PC-9 (cell line): ENCODE data around the gene RAE1.

ENCODE experiments used
- EZH2 ChIP-seq: fragments of 200-600 bp; sonication (generic); IDR thresholded peaks from 2 replicates; pipeline ENCODE4 v1.8.0; 2017; ENCODE audit warnings: antibody characterized with exemption, low read depth
- TF ChIP-seq, protein P1 (sequence below): fragments of 200-600 bp; sonication (generic); conservative IDR thresholded peaks from 2 replicates; pipeline ENCODE4 v1.6.1; 2017; ENCODE audit warnings: mixed run types, antibody characterized with exemption, mild to moderate bottlenecking, moderate library complexity

- TF ChIP-seq, protein P1, sequence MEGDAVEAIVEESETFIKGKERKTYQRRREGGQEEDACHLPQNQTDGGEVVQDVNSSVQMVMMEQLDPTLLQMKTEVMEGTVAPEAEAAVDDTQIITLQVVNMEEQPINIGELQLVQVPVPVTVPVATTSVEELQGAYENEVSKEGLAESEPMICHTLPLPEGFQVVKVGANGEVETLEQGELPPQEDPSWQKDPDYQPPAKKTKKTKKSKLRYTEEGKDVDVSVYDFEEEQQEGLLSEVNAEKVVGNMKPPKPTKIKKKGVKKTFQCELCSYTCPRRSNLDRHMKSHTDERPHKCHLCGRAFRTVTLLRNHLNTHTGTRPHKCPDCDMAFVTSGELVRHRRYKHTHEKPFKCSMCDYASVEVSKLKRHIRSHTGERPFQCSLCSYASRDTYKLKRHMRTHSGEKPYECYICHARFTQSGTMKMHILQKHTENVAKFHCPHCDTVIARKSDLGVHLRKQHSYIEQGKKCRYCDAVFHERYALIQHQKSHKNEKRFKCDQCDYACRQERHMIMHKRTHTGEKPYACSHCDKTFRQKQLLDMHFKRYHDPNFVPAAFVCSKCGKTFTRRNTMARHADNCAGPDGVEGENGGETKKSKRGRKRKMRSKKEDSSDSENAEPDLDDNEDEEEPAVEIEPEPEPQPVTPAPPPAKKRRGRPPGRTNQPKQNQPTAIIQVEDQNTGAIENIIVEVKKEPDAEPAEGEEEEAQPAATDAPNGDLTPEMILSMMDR, result no peak
- TF ChIP-seq EZH2, result no peak
These were observed 67.0 kb downstream of the RAE1 start for GRCh38 chr20:57417830-57418780.
